GM12864 (cell line): ENCODE measurements around the gene ATF7IP2.
"Not testable (repeated sequence)": the region's sequence is repeated elsewhere in the genome, so short reads cannot be mapped to it uniquely, and the experiment has no call there.

ENCODE experiments used
- DNase-seq: peaks from one replicate; pipeline ENCODE4 v3.0.0-alpha.2; 2011; ENCODE audit warnings: low read depth
- H3K4me3 ChIP-seq: 2 replicates; pipeline ENCODE4 v1.5.1; 2011; ENCODE audit warnings: mild to moderate bottlenecking, low read depth, low read length, control low read depth
- CTCF ChIP-seq: IDR thresholded peaks from 2 replicates; pipeline ENCODE4 v1.5.1; 2011; ENCODE audit warnings: low read depth, mild to moderate bottlenecking, moderate library complexity, low read length, control low read depth, inconsistent platforms; ENCODE audit errors: missing control alignments

ATF7IP2 gene

GRCh38 chr16:10385725-10386516 lies at the start of gene ATF7IP2:
TSS of gene ATF7IP2 (plus strand) at chr16:10386061. CDS start at chr16:10430621, 44,560 bp downstream.
- no peak for TF ChIP-seq CTCF
- H3K4me3 ChIP-seq: peak within 1 kb of the TSS; percentile 72
- DNase-seq: peak; percentile 93

- DNase-seq: no peak
- no peak overlapping the region for H3K4me3 ChIP-seq
- TF ChIP-seq CTCF: no peak
These were observed 47.4 kb upstream of the ATF7IP2 start for GRCh38 chr16:10338426-10338825.

- no peak overlapping the region for H3K4me3 ChIP-seq
- no peak for DNase-seq
- no peak for TF ChIP-seq CTCF
These were observed 45.8 kb upstream of the ATF7IP2 start for GRCh38 chr16:10339777-10340732.

- H3K4me3 ChIP-seq: no peak overlapping the region
- DNase-seq: no peak
- TF ChIP-seq CTCF: no peak
These were observed 42.6 kb upstream of the ATF7IP2 start for GRCh38 chr16:10343124-10343760.

GRCh38 chr16:10344699-10345098 lies 41.2 kb upstream of the ATF7IP2 start:
- H3K4me3 ChIP-seq, DNase-seq: not testable (repeated sequence)

GRCh38 chr16:10345629-10346028 lies 40.2 kb upstream of the ATF7IP2 start:
- no peak for TF ChIP-seq CTCF
- DNase-seq: no peak
- H3K4me3 ChIP-seq: no peak overlapping the region

GRCh38 chr16:10349851-10350250 lies 36.0 kb upstream of the ATF7IP2 start:
- no peak overlapping the region for H3K4me3 ChIP-seq
- TF ChIP-seq CTCF: no peak

More at GRCh38 chr16:10349851-10350250, 36.0 kb upstream of the ATF7IP2 start:
- DNase-seq: no peak
